GM18861 (cell line): Measurements from ENCODE around the gene SEC24B.
"Not testable (repeated sequence)": the region's sequence is repeated elsewhere in the genome, so short reads cannot be mapped to it uniquely, and the experiment has no call there.

Source experiments
- ATAC-seq: cut with Tn5 transposase; IDR thresholded peaks from one replicate; pipeline ENCODE4 v1.9.1; 2021; ENCODE audit not compliant: unreplicated experiment

The SEC24B gene

GRCh38 chr4:109432203-109432602, 1.4 kb upstream of the SEC24B start:
- ATAC-seq, result no peak

GRCh38 chr4:109432696-109433095, 919 bp upstream of the SEC24B start:
- ATAC-seq, result no peak

DNA sequence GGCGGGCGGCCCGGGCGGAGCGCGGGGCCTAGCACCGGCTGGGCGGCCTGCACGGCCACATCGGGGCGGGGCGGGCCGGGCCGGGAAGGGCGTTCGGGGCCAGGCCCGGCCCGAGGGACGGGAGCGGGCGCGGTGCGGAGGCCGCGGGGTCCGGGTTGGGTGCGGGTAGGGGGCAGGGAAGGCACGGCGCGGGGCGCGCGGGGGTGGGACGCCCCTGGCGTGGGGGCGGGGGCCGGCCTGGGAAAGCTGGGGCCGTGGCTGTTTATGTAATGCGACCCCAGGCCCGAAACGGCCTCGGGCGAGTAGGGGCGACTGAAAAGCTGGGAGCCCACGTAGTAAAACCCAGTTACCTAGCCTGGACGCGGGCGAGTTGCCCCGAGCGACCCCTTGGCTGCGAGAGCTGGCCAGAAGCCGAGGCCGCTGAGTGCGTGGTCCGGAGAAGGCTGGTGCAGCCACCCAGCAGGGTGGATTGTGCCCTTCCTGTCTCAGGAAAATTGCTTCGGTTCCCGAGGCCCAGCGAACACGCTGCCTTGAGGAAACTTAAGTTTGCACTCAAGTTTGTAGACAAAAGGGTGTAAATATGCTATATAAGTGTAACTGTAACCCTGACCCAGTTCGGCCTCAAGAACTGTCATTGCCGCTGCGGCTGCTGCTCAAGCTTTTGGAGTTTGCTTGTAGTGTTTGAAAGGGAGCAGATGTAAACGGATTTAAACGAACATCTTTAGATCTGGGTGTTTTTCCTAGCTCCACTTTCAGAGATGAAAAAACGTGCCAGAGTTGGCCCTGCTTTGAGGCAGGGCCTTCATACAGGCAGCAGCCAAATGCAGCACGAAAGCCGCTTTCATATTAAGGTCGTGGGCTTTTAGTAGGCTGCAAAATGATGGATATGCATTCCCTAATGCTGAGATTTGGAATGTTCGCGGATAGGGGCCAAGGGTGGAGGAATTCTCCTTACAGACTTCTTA, 674 bp downstream of the SEC24B start:
- ATAC-seq, result peak; percentile 29

- ATAC-seq, result no peak
These were observed 2.0 kb downstream of the SEC24B start for GRCh38 chr4:109435635-109436034.

DNA sequence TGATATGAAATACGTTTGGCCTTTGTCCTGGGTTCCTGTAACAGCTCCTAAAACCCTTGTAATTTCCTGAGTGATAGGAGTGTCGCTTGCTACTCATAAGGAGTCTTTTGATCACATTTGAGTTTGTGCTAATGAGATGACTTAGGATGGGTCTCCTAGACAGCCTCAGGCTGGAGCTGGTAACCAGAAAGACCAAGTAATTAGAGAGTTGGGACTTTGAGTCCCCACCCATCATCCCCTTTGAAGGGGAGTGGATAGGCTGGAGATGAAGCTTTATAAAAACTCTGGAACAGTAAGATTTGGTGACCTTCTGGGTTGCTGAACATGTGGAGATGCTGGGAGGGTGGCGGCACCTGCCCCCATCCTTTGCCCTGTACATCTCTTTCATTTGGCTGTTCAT, 2.9 kb downstream of the SEC24B start:
- ATAC-seq, result no peak

DNA sequence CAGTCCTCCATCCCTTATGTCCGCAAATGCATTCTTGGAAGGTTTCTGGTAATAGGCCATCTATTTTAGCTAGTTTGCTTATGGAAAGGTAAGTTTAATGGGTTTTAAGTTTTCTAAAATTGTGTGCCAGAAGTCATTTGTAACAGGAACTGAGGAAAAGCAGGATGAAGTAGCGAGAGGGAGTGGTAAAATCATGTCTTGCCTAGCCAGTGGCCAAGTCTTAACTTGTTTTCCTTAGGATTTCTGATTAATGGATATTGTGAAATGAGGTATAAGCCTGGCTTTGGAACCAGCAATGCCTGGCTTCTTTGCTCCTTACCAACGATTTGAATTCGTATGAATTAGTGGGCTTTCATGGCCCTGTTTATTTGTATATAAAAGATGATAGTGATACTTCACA, 7.3 kb downstream of the SEC24B start:
- no peak for ATAC-seq

- no peak for ATAC-seq
These were observed 8.3 kb downstream of the SEC24B start for GRCh38 chr4:109441862-109442458.

DNA sequence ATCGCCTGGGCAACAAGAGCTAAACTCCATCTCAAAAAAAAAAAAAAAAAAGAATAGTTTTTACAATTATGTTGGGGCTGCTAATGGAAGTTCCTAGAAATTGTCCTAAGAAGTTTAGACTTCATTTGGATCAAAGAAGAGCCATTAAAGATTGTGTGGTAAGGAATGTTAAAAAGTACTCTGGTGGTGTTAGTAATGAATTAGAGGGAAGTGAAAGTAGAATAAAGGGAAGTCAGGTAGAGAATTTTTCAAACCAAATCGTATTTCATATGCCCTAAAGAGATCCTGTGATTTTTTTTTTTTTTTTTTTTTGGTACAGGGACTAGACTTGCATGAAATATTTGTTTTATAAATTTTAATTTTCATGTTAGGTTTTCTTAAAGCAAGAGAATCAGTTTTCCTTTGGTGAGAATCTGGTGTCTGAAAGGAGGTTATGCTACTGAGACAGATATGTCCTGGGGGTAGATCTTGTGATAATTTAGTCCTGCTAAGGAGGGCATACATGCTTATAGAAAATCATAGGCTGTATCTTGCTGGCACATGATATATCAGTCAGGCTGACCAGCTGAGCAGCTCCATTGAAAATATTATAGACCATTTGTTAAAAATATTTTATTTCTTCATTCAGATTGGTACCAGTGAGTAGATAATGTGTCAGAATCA, 10.7 kb downstream of the SEC24B start:
- no peak for ATAC-seq

DNA sequence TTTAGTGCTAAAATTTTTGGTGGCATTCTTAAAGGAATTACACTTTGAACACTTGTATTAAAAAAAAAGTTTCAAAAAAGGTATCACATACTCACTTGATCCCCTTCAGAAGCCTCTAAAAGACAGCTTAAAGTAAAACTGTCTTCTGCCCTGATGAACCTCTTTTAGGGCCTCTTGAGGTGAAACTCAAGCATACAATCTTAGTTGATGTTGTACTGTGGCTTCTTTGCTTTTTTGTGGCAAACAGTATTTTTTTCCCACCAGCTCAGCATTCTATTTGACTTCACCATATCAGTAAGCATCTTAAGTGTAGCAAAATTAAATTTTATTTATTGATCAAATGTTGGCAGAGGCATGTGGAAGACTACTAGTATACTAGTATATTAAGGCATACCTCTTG, 13.7 kb downstream of the SEC24B start:
- ATAC-seq, result no peak

DNA sequence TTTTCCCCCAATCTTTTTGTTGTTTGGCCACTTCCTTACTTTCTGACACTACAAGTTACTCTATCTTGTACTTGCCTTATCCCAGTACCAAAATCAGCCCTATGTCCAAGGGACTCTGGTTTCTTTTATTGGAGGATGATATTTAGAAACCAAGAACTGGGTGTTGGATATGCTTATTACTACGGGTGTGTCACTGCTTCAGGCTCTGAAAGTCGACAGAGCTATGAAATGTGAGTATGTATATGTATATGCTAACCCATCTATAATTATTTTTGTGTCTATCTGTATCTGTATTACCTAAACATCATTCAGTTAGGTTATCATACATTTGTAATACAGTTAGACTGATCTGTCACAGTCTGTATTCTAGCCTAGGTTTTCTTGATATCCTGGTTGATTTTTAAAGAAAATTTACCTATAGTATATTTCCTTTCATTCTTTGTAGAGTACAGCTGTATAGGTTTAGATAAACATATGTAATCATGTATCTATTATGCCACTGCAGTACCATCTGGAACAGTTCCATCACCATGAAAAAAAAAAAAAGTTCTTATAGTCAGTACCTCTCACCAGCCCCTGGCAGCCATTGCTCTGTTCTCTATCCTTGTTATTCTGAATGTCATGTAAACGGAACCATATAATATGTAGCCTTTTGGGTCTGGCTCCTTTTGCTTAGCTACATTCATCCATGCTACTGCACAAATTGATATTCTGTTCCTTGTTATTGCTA, 18.1 kb downstream of the SEC24B start:
- ATAC-seq, result no peak

DNA sequence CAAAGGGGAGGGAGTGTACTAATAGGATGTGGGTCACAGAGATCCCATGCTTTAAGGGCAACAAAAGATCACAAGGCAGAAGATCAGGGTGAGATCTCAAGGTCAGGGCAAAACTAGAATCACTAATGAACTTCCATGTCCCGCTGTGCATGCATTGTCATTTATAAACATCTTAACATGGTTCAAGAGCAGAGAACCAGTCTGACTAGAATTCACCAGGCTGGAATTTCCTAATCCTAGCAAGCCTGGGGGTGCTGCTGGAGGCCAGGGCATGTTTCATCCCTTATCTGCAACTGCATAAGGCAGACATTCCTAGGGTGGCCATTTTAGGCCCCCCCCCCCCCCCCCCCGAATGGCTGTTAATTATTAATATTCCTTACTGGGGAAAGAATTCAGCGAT, 19.5 kb downstream of the SEC24B start:
- ATAC-seq, result not testable (repeated sequence)

DNA sequence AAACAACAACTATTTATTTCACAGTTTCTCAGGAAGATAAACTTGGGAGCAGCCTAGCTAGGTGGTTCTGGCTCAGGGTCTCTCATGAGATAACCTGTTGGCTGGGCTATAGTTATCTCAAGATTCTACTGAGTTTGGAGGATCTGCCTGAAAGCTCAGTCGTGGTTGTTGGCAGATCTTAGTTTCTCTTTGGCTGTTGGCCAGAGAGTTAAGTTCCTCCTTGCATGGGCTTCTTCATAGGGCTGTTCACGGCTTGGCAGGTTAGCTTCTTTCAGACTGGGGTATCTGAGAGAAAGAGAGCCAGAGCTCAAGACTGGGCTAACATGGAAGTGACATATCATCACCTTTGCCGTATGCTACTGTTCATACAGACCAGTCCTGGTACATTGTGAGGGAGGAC, 28.7 kb downstream of the SEC24B start:
- ATAC-seq, result no peak

DNA sequence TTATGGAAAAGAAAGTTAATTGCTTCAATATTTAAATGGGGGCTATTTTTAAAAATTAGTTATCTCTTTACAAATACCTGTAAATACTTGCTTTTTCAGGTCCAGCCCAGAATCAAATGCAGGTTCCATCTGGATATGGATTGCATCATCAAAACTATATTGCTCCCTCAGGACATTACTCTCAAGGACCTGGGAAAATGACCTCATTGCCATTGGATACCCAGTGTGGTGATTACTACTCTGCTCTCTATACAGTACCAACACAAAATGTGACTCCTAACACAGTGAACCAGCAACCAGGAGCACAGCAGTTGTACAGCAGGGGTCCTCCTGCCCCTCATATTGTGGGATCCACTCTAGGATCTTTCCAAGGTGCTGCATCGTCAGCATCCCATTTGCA, 29.2 kb downstream of the SEC24B start:
- no peak for ATAC-seq

DNA sequence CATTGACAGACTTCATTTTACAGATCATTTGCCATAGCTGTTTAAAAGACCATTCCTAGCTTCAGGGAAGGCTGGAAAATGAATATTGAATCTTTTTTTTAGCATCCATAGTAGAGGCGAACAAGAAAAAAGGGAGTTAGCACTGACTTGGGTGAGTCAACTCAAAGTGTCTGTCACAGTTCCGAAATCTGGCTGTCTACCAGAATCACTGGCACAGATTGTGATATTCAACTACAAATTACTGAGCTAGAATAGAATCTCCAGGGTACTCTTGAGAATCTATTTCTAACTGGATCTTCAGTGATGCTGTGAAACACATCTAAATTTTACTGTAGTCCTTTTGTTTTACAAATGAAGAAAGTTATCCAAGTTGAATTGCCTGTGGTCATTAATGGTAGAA, 31.5 kb downstream of the SEC24B start:
- ATAC-seq, result no peak

DNA sequence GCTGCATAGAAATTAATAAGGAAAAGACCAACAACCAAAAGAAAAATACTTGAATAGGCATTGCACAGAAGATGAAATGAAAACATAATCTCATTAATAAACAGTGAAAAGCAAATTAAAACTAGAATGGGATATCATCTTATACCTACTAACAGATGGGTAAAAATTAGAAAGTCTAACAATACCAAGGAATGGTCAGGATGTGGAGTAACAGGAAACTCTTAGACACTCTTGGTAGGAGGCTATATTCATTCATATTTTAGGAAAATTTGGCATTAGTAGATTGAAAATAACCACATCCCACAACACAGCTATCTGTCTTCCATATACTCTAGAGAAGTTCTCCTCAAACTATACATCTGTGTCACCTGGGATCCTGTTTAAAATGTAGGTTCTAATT, 36.3 kb downstream of the SEC24B start:
- no peak for ATAC-seq

GRCh38 chr4:109472343-109472761, 38.7 kb downstream of the SEC24B start:
- ATAC-seq, result no peak

DNA sequence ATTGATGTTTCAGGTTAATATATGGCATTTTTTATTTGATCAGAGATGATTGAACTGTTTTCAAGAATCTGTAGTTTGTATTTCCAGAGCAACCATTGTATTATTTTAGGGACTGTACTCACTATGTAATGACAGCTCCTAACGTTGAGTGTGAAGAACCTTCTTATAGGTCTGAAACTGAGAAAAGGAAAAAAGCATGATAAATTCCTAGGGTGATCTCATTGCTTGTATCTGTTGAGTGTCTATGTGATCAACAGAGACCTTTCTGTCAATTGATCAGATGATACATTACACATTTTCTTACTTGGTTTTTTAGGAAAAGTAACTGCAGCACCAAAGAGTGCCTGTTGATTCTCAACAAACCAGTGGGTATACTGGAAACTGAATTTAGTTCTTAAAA, 40.2 kb downstream of the SEC24B start:
- no peak for ATAC-seq

DNA sequence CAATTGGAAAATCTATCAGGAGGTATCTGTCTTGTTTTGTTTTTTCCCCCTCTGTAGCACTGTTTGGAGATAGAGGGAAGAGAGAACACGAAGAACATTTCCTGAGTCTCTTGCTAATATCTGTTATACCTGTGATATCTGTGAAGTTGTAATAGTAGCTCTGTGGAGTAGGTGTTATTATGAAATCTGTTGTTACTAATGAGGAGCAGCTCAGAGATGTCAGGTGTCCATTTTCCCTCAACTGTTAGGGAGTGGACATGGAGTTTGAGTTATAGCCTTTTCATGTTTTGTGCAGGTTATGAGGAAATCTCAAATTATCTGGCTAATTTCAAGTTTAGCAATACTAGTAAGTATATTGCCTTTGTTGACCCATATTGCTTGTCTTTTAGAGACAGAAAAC, 52.4 kb downstream of the SEC24B start:
- ATAC-seq, result no peak

GRCh38 chr4:109494563-109494962, 60.9 kb downstream of the SEC24B start:
- ATAC-seq, result no peak

DNA sequence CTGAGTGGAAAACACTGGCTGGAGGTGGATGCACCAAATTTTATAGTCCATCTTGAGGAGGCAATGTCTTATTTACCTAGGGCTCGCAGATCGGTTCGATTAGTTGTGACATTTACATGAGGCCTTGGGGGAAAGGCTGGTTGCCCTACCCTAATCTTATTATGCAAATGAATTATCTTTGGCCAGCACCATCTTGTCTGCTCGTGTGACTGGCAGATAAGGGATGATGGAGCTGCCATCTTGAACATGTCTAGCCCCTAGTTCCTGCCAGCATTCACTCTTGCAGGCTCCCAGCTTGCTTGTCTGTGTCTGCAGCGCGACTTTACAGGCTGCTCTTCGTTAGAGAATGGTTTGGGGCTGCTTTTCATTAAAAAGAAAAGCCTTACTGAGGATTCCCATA, 61.9 kb downstream of the SEC24B start:
- ATAC-seq, result no peak

DNA sequence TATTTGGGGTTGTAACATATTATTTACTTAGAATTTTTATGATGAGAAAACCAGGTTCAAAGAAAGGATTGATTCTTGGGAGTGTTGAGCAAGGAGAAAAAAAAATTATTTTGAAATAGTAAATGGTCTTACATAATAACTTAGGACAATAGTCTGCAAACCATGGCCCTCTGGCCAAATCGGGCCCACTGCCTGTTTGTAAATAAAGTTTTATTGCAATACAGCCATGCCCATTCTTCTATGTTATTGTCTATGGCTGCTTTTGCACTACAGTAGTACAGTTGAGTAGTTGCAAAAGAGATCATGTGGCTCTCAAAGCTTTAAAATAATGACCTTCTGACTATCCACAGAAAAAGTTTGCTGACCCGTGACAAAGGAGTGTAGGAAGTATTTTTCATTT, 63.3 kb downstream of the SEC24B start:
- ATAC-seq, result no peak
